HepG2 (cell line): ENCODE measurements around the gene GPR179. TPM values are rescaled to one million over a fixed set of nuclear protein-coding genes. Genes with fewer than 3 reads are reported as not detected.
"Not testable (repeated sequence)": the region's sequence is repeated elsewhere in the genome, so short reads cannot be mapped to it uniquely, and the experiment has no call there.

ENCODE experiments used
- BHLHE40 ChIP-seq: IDR thresholded peaks from 2 replicates; pipeline ENCODE4 v1.6.1; 2011; ENCODE audit warnings: low read length, improper control_type of control experiment
- CCDC6 ChIP-seq: sonication (generic); formaldehyde crosslinking; IDR thresholded peaks from 2 replicates; pipeline ENCODE4 v1.8.1; 2022; ENCODE audit warnings: mild to moderate bottlenecking, missing genetic modification reagents, moderate library complexity
- CHD2 ChIP-seq: IDR thresholded peaks from 2 replicates; pipeline ENCODE4 v1.6.1; 2011; ENCODE audit warnings: low read depth, low read length, improper control_type of control experiment
- ELF1 ChIP-seq: sonication (generic); formaldehyde crosslinking; IDR thresholded peaks from 2 replicates; pipeline ENCODE4 v1.4.0; 2020; ENCODE audit warnings: missing genetic modification reagents
- GABPA ChIP-seq, 2 experiments: IDR thresholded peaks; 2 replicates each; pipeline ENCODE4 v1.6.1; 2011 to 2016; ENCODE audit warnings: low read depth in 2 of 2, low read length in 1 of 2, missing biosample characterization in 1 of 2, missing genetic modification characterization in 1 of 2
- GABPB1 ChIP-seq: IDR thresholded peaks from 2 replicates; pipeline ENCODE4 v1.6.1; 2016; ENCODE audit warnings: mild to moderate bottlenecking, missing genetic modification reagents, moderate library complexity, missing compliant biosample characterization
- HDAC1 ChIP-seq: sonication (generic); formaldehyde crosslinking; IDR thresholded peaks from 2 replicates; pipeline ENCODE4 v1.5.1; 2020; ENCODE audit warnings: mild to moderate bottlenecking, missing genetic modification reagents
- HNRNPLL ChIP-seq: fragments of 200-400 bp; formaldehyde crosslinking; IDR thresholded peaks from 2 replicates; pipeline ENCODE4 v1.6.1; 2017; ENCODE audit warnings: mild to moderate bottlenecking, low read depth, low read length; ENCODE audit not compliant: poor library complexity, severe bottlenecking
- KAT8 ChIP-seq: IDR thresholded peaks from 2 replicates; pipeline ENCODE4 v1.6.1; 2016; ENCODE audit warnings: missing genetic modification reagents, missing compliant biosample characterization
- RBFOX2 ChIP-seq: fragments of 200-400 bp; formaldehyde crosslinking; IDR thresholded peaks from 2 replicates; pipeline ENCODE4 v1.6.1; 2017; ENCODE audit warnings: low read depth, mild to moderate bottlenecking, low read length
- SOX5 ChIP-seq: IDR thresholded peaks from 2 replicates; pipeline ENCODE4 v1.6.1; 2016; ENCODE audit warnings: borderline replicate concordance
- SOX6 ChIP-seq, 2 experiments: fragments of 450-650 bp in 1 of 2; sonication (generic) in 1 of 2; formaldehyde crosslinking in 1 of 2; IDR thresholded peaks; 2 replicates each; pipeline versions ENCODE4 v1.4.0 to v1.6.1; 2017 to 2020; ENCODE audit warnings: antibody characterized with exemption in 1 of 2, mild to moderate bottlenecking in 1 of 2, missing genetic modification reagents in 1 of 2
- TAF1 ChIP-seq: sonication (generic); formaldehyde crosslinking; IDR thresholded peaks from 2 replicates; pipeline ENCODE4 v1.4.0; 2020; ENCODE audit warnings: missing genetic modification reagents
- ZNF335 ChIP-seq: sonication (generic); formaldehyde crosslinking; IDR thresholded peaks from 2 replicates; pipeline ENCODE4 v1.4.0; 2020; ENCODE audit warnings: missing genetic modification reagents
- polyA plus RNA-seq, 8 experiments: library from polyadenylated mRNA; depleted of rRNA in 3 of 8; stranded (reverse) in 7 of 8; unstranded in 1 of 8; fragments of >200 nt; fragmentation: Illumina TruSeq in 4 of 8; extraction: Trizol in 4 of 8; gene quantifications; 2 replicates each; pipeline versions ENCODE4 v1.2.1 to v1.2.3, GENCODE V29; 2011 to 2016; ENCODE audit warnings: low read depth in 4 of 8, missing spikeins in 1 of 8, mixed read lengths in 1 of 8; ENCODE audit not compliant: insufficient read depth in 1 of 8
- total RNA-seq, 5 experiments: library from RNA; depleted of rRNA; stranded (reverse); fragments of >200 nt; fragmentation: Illumina TruSeq; extraction: Trizol; gene quantifications; 2 replicates each; pipeline ENCODE4 v1.2.3, GENCODE V29; 2016; ENCODE audit warnings: low read depth in 1 of 5
- TF ChIP-seq, protein P1 (sequence below): IDR thresholded peaks from 2 replicates; pipeline ENCODE4 v1.6.1; 2016; ENCODE audit warnings: missing biosample characterization, missing genetic modification reagents, low read depth
- TF ChIP-seq, protein P2 (sequence below): sonication (generic); formaldehyde crosslinking; IDR thresholded peaks from 2 replicates; pipeline ENCODE4 v1.8.1; 2023; ENCODE audit warnings: mild to moderate bottlenecking, moderate library complexity, missing genetic modification reagents
- TF ChIP-seq, protein P3 (sequence below): IDR thresholded peaks from 2 replicates; pipeline ENCODE4 v1.6.1; 2016; ENCODE audit warnings: missing compliant biosample characterization, missing genetic modification reagents, borderline replicate concordance
- TF ChIP-seq, protein P4 (sequence below): sonication (generic); formaldehyde crosslinking; IDR thresholded peaks from 2 replicates; pipeline ENCODE4 v1.4.0; 2020; ENCODE audit warnings: missing genetic modification reagents

Gene GPR179
- total and polyA plus RNA-seq, 2 of the 13 experiments (the other 11 are each of a cell fraction or from before 2014, with no cell fraction given) = 0.03 TPM; not detected in 1

DNA sequence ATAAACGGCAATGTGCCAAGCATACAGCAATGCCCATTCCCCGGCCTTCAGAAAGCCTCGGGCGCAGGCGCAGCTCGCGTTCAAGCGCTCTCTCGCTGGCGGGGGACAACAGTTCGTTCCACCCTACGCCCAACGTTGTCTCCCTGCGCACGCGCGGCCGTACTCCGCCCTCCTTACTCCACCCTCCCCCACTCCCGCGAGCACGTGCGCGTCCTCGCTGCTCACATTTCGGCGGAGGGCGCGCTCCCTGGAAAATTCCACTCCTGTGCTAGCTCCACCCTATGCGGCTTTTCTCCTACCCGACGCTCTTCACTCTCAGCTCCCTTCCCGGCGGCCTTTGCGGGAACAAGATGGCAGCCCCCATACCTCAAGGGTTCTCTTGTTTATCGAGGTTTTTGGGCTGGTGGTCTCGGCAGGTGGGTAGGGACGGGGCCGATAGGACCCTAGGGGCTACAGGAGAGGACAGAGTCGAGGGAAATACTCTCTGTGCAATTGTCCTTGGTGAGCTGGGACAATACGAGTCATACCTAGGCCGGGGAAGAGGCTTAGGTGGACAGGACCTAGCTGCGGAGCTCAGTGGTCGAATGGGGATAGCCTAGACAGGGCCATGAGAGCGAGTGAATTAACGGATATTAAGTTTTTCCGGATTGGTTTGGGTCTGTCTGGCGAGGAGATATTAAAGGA lies 46.8 kb downstream of the GPR179 start, which contains the start of gene MRPL45 (continued):
- TF ChIP-seq GABPB1 (CRISPR knock-in tag) = peak; percentile 64; the same call in 1 of the 2 replicates
- TF ChIP-seq TAF1 (CRISPR knock-in tag) = peak; percentile 65
- TF ChIP-seq, protein P1, sequence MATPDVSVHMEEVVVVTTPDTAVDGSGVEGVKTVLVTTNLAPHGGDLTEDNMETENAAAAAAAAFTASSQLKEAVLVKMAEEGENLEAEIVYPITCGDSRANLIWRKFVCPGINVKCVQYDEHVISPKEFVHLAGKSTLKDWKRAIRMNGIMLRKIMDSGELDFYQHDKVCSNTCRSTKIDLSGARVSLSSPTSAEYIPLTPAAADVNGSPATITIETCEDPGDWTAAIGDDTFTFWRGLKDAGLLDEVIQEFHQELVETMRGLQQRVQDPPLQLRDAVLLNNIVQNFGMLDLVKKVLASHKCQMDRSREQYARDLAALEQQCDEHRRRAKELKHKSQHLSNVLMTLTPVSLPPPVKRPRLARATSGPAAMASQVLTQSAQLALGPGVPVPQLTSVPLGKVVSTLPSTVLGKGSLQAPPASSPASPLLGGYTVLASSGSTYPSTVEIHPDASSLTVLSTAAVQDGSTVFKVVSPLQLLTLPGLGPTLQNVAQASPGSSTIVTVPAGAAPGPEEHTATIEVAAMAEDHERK (CRISPR knock-in tag) = peak; percentile 82
- peak; percentile 61; the same call in 1 of the 2 replicates for TF ChIP-seq CHD2
- peak; percentile 68 for TF ChIP-seq RBFOX2
- peak; percentile 72; the same call in 1 of the 2 replicates for TF ChIP-seq CCDC6
- TF ChIP-seq GABPA (IDR thresholded peaks at IDR 0.05; ENCODE audit: low read depth, low read length); SOX6 (IDR thresholded peaks at IDR 0.05): not testable (repeated sequence)
- TF ChIP-seq GABPA (CRISPR knock-in tag; IDR thresholded peaks at IDR 0.05; ENCODE audit: low read depth) = peak; percentile 52
- TF ChIP-seq, protein P2, sequence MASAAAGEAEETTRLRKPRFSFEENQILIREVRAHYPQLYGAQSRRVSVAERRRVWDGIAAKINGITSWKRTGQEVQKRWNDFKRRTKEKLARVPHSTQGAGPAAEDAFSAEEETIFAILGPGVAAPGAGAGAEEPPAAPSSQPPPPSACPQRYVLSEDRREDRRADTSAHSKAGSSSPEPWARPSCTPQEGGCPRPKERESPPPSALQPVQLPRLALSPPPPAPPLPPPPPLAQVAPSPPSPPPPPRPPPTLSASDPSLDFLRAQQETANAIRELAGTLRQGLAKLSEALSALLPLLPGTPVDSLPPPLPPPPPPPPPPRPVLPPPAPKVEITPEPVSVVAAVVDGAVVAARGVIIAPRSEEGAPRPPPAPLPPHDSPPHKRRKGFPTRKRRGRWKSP (CRISPR knock-in tag) = 0 out of 2 replicates have a peak, but pooled peaks have one; percentile 48
- TF ChIP-seq BHLHE40 = peak; percentile 96
- TF ChIP-seq ZNF335 (CRISPR knock-in tag) = peak; percentile 31; the same call in 1 of the 2 replicates
- TF ChIP-seq HDAC1 (CRISPR knock-in tag) = peak; percentile 56; the same call in 1 of the 2 replicates
- TF ChIP-seq, protein P3, sequence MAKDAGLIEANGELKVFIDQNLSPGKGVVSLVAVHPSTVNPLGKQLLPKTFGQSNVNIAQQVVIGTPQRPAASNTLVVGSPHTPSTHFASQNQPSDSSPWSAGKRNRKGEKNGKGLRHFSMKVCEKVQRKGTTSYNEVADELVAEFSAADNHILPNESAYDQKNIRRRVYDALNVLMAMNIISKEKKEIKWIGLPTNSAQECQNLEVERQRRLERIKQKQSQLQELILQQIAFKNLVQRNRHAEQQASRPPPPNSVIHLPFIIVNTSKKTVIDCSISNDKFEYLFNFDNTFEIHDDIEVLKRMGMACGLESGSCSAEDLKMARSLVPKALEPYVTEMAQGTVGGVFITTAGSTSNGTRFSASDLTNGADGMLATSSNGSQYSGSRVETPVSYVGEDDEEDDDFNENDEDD (CRISPR knock-in tag) = peak; percentile 83; the same call in 1 of the 2 replicates
- peak; percentile 76; the same call in 1 of the 2 replicates for TF ChIP-seq SOX5 (CRISPR knock-in tag)
- TF ChIP-seq ELF1 = 0 out of 2 replicates have a peak, but pooled peaks have one; percentile 10
- TF ChIP-seq, protein P4, sequence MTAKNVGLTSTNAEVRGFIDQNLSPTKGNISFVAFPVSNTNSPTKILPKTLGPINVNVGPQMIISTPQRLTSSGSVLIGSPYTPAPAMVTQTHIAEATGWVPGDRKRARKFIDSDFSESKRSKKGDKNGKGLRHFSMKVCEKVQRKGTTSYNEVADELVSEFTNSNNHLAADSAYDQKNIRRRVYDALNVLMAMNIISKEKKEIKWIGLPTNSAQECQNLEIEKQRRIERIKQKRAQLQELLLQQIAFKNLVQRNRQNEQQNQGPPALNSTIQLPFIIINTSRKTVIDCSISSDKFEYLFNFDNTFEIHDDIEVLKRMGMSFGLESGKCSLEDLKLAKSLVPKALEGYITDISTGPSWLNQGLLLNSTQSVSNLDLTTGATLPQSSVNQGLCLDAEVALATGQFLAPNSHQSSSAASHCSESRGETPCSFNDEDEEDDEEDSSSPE (CRISPR knock-in tag) = peak; percentile 71; the same call in 1 of the 2 replicates
- peak; percentile 90 for TF ChIP-seq KAT8 (CRISPR knock-in tag)
- TF ChIP-seq SOX6 (CRISPR knock-in tag; IDR thresholded peaks at IDR 0.05) = 0 out of 2 replicates have a peak, but pooled peaks have one; percentile 26
- peak; percentile 89 for TF ChIP-seq HNRNPLL
